H1 (cell line): Measurements from ENCODE around the gene C1orf87.

Source experiments
- EP300 ChIP-seq, 2 experiments: IDR thresholded peaks; 1 replicate in 1 of 2; 2 replicates in 1 of 2; pipeline ENCODE4 v1.6.1; 2011 to 2012; ENCODE audit warnings: low read depth in 2 of 2, low read length in 2 of 2, mild to moderate bottlenecking in 2 of 2, borderline replicate concordance in 1 of 2, inconsistent platforms in 1 of 2, moderate library complexity in 1 of 2
- JUND ChIP-seq: IDR thresholded peaks from 2 replicates; pipeline ENCODE4 v1.6.1; 2011; ENCODE audit warnings: mild to moderate bottlenecking, improper control_type of control experiment, low read length
- POLR2AphosphoS5 ChIP-seq: IDR thresholded peaks from 2 replicates; pipeline ENCODE4 v1.6.1; 2011; ENCODE audit warnings: low read depth, low read length
- RFX5 ChIP-seq: IDR thresholded peaks from 2 replicates; pipeline ENCODE4 v1.6.1; 2011; ENCODE audit warnings: low read depth, low read length, improper control_type of control experiment, borderline replicate concordance
- SP2 ChIP-seq: IDR thresholded peaks from 2 replicates; pipeline ENCODE4 v1.6.1; 2012; ENCODE audit warnings: mild to moderate bottlenecking, low read length, inconsistent platforms
- TF ChIP-seq, protein P1 (sequence below), 3 experiments: IDR thresholded peaks; 1 replicate in 2 of 3; 2 replicates in 1 of 3; pipeline versions ENCODE4 v1.5.1 to v1.6.1; 2011; ENCODE audit warnings: low read length in 3 of 3, mild to moderate bottlenecking in 3 of 3, inconsistent platforms in 2 of 3, low read depth in 1 of 3, moderate library complexity in 1 of 3; ENCODE audit not compliant: insufficient read depth in 1 of 3; ENCODE audit errors: control extremely low read depth in 1 of 3
- TF ChIP-seq, protein P2 (sequence below): IDR thresholded peaks from 2 replicates; pipeline ENCODE4 v1.6.1; 2011; ENCODE audit warnings: low read depth, mild to moderate bottlenecking, low read length; ENCODE audit not compliant: insufficient read depth
- TF ChIP-seq, protein P3 (sequence below): IDR thresholded peaks from 2 replicates; pipeline ENCODE4 v1.6.1; 2012; ENCODE audit warnings: inconsistent platforms

DNA sequence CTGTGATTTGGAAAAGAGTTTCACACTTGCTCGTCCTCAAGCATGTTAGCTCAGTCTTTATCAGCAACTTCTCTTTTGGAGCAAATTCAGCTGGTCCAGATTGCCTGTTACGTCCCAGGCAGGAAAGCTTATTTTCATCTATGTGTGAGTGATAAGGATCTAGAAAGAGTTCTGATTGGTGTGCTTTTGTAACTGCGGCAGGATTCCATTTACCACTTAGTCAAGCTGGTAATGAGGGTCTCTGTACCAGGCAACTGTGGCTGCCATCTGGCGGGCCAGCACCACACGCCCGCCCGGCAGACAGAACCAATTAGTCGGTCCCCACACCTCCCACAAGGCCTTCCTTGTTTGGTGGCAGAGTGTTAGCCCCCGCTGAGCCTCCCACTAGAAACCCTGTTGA, 21.0 kb downstream of the C1orf87 start:
- TF ChIP-seq RFX5 (no peak), EP300 (IDR thresholded peaks at IDR 0.05; ENCODE audit: borderline replicate concordance in 1 of 2, low read depth in 2 of 2, low read length in 2 of 2) (no peak), JUND (no peak), POLR2AphosphoS5 (no peak), SP2 (no peak)
- TF ChIP-seq, protein P1, sequence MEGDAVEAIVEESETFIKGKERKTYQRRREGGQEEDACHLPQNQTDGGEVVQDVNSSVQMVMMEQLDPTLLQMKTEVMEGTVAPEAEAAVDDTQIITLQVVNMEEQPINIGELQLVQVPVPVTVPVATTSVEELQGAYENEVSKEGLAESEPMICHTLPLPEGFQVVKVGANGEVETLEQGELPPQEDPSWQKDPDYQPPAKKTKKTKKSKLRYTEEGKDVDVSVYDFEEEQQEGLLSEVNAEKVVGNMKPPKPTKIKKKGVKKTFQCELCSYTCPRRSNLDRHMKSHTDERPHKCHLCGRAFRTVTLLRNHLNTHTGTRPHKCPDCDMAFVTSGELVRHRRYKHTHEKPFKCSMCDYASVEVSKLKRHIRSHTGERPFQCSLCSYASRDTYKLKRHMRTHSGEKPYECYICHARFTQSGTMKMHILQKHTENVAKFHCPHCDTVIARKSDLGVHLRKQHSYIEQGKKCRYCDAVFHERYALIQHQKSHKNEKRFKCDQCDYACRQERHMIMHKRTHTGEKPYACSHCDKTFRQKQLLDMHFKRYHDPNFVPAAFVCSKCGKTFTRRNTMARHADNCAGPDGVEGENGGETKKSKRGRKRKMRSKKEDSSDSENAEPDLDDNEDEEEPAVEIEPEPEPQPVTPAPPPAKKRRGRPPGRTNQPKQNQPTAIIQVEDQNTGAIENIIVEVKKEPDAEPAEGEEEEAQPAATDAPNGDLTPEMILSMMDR (IDR thresholded peaks at IDR 0.05; ENCODE audit: control extremely low read depth in 1 of 3, insufficient read depth in 1 of 3, low read depth in 1 of 3, low read length in 3 of 3) = no peak
- TF ChIP-seq, protein P2, sequence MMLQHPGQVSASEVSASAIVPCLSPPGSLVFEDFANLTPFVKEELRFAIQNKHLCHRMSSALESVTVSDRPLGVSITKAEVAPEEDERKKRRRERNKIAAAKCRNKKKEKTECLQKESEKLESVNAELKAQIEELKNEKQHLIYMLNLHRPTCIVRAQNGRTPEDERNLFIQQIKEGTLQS = no peak
- TF ChIP-seq, protein P3, sequence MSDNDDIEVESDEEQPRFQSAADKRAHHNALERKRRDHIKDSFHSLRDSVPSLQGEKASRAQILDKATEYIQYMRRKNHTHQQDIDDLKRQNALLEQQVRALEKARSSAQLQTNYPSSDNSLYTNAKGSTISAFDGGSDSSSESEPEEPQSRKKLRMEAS = no peak
